Stimulated activated CD4-positive, alpha-beta T cell treated with anti-CD3 and anti-CD28 coated beads, Interleukin-4, amount 100 ng/mL, for 4 hours (primary cell): ENCODE results near the gene GHRHR.

Experiments used
- DNase-seq, 2 experiments: peaks; one replicate each; pipeline ENCODE4 v3.0.0-alpha.2; 2020

Gene GHRHR

GRCh38 chr7:31017032-31017675 lies 53.4 kb downstream of the GHRHR start:
- DNase-seq = no peak

GRCh38 chr7:31017721-31018120 lies 54.0 kb downstream of the GHRHR start:
- no peak for DNase-seq

- DNase-seq = no peak
Measured at GRCh38 chr7:31019509-31019908, 55.8 kb downstream of the GHRHR start.

GRCh38 chr7:31020161-31020560 lies 56.4 kb downstream of the GHRHR start:
- no peak for DNase-seq

GRCh38 chr7:31020652-31021051 lies 56.9 kb downstream of the GHRHR start:
- no peak for DNase-seq

- DNase-seq = no peak
Measured at GRCh38 chr7:31022117-31022516, 58.4 kb downstream of the GHRHR start.

- no peak for DNase-seq
Measured at GRCh38 chr7:31022726-31023125, 59.0 kb downstream of the GHRHR start.

- no peak for DNase-seq
Measured at GRCh38 chr7:31023877-31024276, 60.1 kb downstream of the GHRHR start.

- no peak for DNase-seq
Measured at GRCh38 chr7:31027161-31027965, 63.6 kb downstream of the GHRHR start.

GRCh38 chr7:31028006-31028405 lies 64.3 kb downstream of the GHRHR start:
- no peak for DNase-seq

GRCh38 chr7:31028417-31028992 lies 64.8 kb downstream of the GHRHR start:
- no peak for DNase-seq
